T-helper 2 cell treated with Interferon-gamma antibody and Interleukin-4, amounts not matched to agents 100 ng/mL and 5 ng/mL, for 36 hours (primary cell): ENCODE results near the gene BTN1A1. TPM values are rescaled to one million over a fixed set of nuclear protein-coding genes. Genes with fewer than 3 reads are reported as not detected.

Source experiments
- intact Hi-C: fragments of 100-400 bp; cut with micrococcal nuclease; formaldehyde crosslinking; loops from one replicate; pipeline ENCODE4 v1.15.1; 2023
- total RNA-seq: library from RNA; stranded (reverse); gene quantifications from 2 replicates; pipeline ENCODE4 v1.2.3, GENCODE V29; 2022

Gene BTN1A1
- total RNA-seq, 1 donor from 2014 or later = not detected

DNA sequence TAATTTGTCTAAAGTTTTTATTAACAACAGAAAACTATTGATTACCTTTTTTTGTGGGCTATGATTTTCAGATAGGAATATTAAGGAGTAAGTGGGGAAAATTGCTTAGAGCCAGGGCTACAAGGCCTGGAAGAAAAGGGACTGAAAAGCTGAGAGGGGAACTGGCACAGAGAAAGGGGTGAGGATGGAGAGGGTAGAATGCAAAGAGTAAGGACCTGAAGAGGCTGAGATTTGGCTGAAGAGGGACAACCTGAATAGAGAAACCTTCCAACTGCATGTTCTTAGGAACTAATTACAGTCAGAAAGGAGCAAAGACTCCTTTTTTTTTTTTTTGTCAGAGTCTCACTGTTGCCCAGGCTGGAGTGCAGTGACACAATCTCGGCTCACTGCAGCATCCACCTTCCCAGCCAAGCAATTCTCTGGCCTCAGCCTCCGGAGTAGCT, 25.6 kb upstream of the BTN1A1 start:
- intact Hi-C loops = loop anchor here (1.0 to 5.0 kb wide), 4 partner anchors 17 to 72 kb away; partner anchors contain the start of genes BTN2A1 and BTN3A1

- intact Hi-C loops = loop anchor here (2.0 kb wide), 1 partner anchor 61 kb away; no protein-coding TSS in a partner anchor
These were observed 24.0 kb upstream of the BTN1A1 start for GRCh38 chr6:26475823-26476729.

DNA sequence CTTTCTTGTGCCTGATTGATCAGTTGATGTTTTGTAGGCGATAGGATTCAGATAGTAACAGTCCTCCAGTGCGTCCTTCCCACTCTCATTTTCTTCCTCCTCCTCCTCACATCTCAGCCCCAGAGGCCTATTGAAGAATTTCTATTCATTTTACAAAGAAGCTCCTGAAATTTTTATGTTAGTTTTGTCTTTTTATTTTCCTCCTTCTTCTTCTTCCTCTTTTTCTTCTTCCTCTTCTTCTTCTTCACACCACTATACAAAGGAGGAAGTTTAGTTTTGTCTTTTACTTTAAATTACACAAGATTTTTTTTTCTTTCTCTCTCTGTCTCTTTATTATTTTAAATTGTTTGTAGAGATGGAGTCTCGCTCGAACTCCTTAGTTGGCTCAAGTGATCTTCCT, 23.2 kb upstream of the BTN1A1 start:
- intact Hi-C loops = no loop called here

DNA sequence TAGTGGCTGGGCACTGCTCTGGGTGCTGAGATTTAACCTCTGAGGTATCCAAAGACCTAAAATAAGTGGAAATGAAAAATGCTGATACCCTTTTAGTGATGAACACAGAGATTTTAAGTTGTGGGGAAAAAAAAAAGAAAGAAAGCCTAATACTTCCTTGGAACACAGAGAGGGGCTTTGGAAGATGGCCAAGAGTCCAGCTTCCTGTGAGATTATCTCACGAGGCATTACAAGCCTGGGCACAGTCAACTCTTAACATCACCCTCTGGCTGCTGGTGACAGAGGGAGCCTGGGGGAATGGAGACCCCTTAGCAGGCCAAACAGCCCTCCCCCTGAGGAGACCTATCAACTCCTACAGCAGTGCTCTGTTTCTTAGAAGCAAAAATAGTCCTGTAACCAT, 22.7 kb upstream of the BTN1A1 start:
- intact Hi-C loops = no loop called here

- intact Hi-C loops = no loop called here
These were observed 21.8 kb upstream of the BTN1A1 start for GRCh38 chr6:26478100-26478984.

DNA sequence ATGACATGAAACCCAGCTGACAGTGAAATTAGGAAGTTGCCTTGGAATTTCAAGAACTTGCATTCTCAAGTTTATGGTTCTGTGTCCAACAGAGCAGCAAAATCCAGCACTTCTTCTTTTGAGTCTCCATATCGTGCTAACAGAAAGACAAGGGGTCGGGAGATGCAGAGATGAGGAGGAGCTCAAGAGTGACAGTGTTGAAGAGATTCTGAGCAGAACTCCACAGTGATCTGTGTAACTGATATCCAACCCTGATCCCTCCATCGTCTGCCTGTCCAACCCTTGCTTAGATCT, 21.2 kb upstream of the BTN1A1 start:
- intact Hi-C loops = no loop called here

DNA sequence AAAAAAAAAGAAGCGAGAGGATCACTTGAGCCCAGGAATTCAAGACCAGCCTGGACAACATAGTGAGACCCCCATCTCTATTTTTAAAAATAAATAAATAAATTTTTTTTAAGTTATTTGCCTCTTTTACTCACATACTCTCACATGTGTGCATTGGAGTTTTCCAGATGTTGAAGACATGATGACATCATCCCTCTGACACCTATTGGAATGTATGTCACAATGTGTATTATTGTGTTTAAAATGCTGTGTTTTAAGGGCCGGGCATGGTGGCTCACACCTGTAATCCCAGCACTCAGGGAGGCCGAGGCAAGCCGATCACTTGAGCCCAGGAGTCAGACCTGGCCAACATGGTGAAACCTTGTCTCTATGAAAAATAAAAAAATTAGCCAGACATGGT, 17.8 kb upstream of the BTN1A1 start:
- intact Hi-C loops = no loop called here

DNA sequence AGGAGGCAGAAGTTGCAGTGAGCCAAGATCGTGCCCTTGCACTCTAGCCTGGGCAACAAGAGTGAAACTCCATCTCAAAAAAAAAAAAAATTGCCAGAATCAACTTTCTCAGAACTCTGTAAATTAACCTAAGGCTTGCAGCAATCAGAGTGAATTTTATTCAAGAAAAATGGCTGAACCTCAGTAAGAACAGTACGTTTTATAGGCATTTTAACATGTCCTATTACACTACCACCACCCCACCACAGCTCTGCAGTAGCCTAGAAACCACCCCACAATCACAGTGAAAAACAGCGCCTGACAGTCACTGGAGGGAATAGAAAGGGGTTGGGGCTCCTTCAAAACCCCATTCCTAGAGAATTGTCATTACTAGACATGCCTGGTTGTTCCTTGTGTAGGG, 16.4 kb upstream of the BTN1A1 start:
- intact Hi-C loops = no loop called here

GRCh38 chr6:26484161-26484560, 15.9 kb upstream of the BTN1A1 start:
- intact Hi-C loops = no loop called here

- intact Hi-C loops = no loop called here
These were observed 14.9 kb upstream of the BTN1A1 start for GRCh38 chr6:26485112-26485780.

GRCh38 chr6:26486358-26486757, 13.7 kb upstream of the BTN1A1 start:
- intact Hi-C loops = no loop called here

GRCh38 chr6:26487466-26487865, 12.6 kb upstream of the BTN1A1 start:
- intact Hi-C loops = no loop called here

DNA sequence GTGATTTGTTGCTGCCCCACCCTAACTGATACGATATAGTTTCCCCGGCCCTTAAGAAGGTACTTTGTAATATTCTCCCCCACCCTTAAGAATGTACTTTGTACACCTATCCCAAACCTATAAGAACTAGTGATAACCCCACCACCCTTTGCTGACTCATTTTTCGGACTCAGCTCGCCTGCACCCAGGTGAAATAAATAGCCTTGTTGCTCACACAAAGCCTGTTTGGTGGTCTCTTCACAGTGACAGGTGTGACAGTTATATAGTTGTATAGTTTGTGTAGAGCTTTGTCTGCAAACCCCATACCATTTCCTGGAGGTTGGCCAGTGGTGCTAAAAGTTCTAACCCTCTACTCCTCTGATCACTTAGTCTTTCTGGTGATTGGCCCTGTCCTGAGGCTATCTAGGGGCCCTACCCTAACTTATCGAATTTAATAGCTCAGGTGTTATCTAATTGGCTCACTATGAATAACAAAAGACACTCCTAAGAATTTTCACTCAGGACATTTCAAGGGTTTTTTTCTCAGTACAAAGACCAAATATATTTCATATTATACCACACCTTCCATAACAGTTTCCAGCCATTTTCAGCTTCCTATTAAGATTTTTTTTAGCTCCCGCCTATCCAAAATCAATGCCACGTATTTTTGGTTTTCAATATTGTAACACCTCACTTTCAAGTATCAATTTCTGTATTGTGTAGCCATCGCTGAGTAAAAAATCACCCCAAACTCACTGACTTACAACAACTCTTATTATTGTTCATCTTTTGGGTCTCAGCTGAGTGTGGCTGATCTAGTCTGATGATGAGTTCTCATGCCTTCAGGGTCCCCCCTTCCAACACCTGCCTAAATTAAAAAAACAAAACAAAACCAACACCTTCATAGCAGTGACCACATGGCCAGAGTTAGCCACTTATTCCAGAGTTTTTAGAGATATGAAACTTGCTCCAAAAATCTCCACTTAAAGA, 9.8 kb upstream of the BTN1A1 start:
- intact Hi-C loops = no loop called here

DNA sequence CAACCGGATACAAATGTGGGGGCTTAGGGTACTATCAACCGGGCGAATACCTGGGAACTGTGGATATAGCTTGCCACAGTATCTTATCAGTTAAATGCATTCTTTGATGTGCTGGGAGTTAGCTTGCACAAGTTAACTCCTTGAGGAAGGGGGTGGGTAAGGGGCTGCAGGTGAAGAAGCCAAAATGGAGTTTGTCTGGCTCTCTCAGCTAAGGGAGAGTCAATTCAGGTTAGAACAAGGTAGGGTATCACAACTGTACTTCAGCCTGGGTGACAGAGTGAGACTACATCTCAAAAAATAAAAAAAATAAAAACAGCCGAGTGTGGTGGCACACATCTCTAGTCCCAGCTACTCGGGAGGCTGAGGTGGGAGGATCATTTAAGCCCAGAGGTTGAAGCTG, 8.5 kb upstream of the BTN1A1 start:
- intact Hi-C loops = no loop called here

DNA sequence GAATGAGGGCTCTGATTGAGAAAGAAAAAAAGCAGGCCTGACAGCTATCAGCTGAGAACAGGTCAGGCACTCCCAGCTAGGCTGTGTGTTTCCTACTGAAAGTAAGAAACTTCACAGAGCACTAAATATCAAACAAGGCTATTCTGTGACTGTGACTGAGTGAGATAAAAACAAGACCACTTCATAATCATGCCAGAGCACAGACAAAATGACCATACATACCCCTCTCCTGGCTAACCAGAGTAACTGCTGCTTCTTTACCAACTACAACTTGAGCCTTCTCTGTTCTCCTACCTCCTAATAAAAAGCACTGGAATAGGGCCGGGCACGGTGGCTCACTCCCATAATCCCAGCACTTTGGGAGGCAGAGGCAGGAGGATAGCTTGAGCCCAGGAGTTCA, 6.8 kb upstream of the BTN1A1 start:
- intact Hi-C loops = no loop called here

- intact Hi-C loops = no loop called here
These were observed 6.0 kb upstream of the BTN1A1 start for GRCh38 chr6:26494117-26494516.

DNA sequence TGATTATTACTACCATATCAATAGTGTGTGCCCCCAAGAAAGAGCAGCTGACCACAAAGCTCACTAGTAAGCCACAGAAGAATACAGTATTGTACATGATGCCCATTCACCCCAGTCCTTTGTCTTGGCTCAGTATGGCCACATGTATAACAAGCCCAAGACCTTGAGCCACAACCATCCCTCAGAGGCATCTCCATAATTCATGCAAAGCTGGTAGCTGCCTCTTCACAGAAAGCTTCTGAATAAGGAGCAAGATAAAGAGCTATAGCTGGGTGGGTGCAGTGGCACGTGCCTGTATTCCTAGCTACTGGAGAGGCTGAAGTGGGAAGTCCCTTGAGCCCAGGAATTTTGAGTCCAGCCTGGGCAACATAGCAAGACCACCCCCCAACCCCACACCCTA, 4.8 kb upstream of the BTN1A1 start:
- intact Hi-C loops = no loop called here

DNA sequence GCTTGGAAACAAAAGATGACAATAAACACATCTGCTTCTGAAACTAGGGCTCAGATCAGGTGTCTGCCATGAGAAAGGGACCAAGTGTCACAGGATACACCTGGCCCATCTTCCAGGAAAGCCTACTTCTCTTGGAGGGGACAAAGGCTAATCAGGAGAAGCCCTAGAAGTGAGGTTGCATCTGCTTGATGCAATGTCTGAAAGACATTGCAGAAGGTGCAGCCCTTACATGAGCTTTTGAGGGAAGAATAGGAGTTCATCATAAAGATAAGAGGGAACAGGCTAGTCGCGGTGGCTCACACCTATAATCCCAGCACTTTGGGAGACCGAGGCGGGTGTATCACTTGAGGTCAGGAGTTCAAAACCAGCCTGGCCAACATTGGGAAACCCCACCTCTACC, 2.5 kb upstream of the BTN1A1 start:
- intact Hi-C loops = no loop called here

GRCh38 chr6:26501482-26501986, 1.4 kb downstream of the BTN1A1 start:
- intact Hi-C loops = no loop called here

- intact Hi-C loops = no loop called here
These were observed 2.1 kb downstream of the BTN1A1 start for GRCh38 chr6:26502165-26502564.
